Endothelial cell of umbilical vein (primary cell): Measurements from ENCODE around the gene BUB1. TPM values are rescaled to one million over a fixed set of nuclear protein-coding genes. Genes with fewer than 3 reads are reported as not detected.

Source experiments
- BruUV-seq: library from RNA; stranded (reverse); fragments of 400-500 nt; replicated peaks from 2 replicates; lab custom pipeline; 2021; lab: Mats Ljungman, UMichigan
- CTCF ChIA-PET: fragments of 300-600, 350-600 bp; sonication (Branson Sonifier 250); formaldehyde crosslinking; loops from one replicate; lab custom pipeline; 2021; ENCODE audit warnings: antibody characterized with exemption, inconsistent platforms; lab: Charles Lee
- POLR2A ChIA-PET: fragments of 300-600, 350-600 bp; sonication (Branson Sonifier 250); formaldehyde crosslinking; loops from one replicate; lab custom pipeline; 2021; ENCODE audit warnings: antibody characterized with exemption, inconsistent platforms; lab: Charles Lee
- DNase-seq: peaks from one replicate; pipeline ENCODE4 v3.0.0-alpha.2; 2011; ENCODE audit warnings: low read depth, low spot score
- FAIRE-seq: peaks from 2 replicates; lab custom pipeline; 2011; peaks lifted over from hg19 to GRCh38; lab: Jason Lieb, UNC
- H2AFZ ChIP-seq: 2 replicates; pipeline ENCODE4 v1.6.0; 2012; ENCODE audit warnings: low read depth, low read length, control low read depth, inconsistent platforms
- H3K27ac ChIP-seq: 2 replicates; pipeline ENCODE4 v1.5.1; 2011; ENCODE audit warnings: low read depth, mild to moderate bottlenecking, control low read depth, low read length, moderate library complexity; ENCODE audit not compliant: insufficient read depth
- H3K27me3 ChIP-seq, 2 experiments: 2 replicates each; pipeline versions ENCODE4 v1.6.0 to v1.6.1; 2011; ENCODE audit warnings: low read length in 2 of 2, mixed read lengths in 1 of 2; ENCODE audit not compliant: control insufficient read depth in 2 of 2, insufficient read depth in 2 of 2
- H3K36me3 ChIP-seq, 2 experiments: 2 replicates in 1 of 2; 3 replicates in 1 of 2; pipeline ENCODE4 v1.5.1; 2011; ENCODE audit warnings: low read length in 2 of 2, mild to moderate bottlenecking in 1 of 2, moderate library complexity in 1 of 2; ENCODE audit not compliant: control insufficient read depth in 2 of 2, insufficient read depth in 2 of 2; ENCODE audit errors: extremely low read depth in 1 of 2
- H3K4me1 ChIP-seq: 3 replicates; pipeline ENCODE4 v1.5.1; 2011; ENCODE audit warnings: mild to moderate bottlenecking, low read length; ENCODE audit not compliant: control insufficient read depth, insufficient read depth; ENCODE audit errors: extremely low read depth
- H3K4me2 ChIP-seq: 2 replicates; pipeline ENCODE4 v1.6.1; 2011; ENCODE audit warnings: low read length, control low read depth, mixed read lengths; ENCODE audit not compliant: insufficient read depth
- H3K4me3 ChIP-seq, 3 experiments: fragments of 200-600 bp in 1 of 3; sonication (generic), shearing (Covaris generic) in 1 of 3; replicated peaks in 1 of 3; 2 replicates each; pipeline ENCODE4 v1.5.1; 2011 to 2016; ENCODE audit warnings: control low read depth in 3 of 3, low read length in 3 of 3, mild to moderate bottlenecking in 2 of 3, inconsistent platforms in 1 of 3, low read depth in 1 of 3, moderate library complexity in 1 of 3; ENCODE audit not compliant: insufficient read depth in 1 of 3
- H3K79me2 ChIP-seq: 2 replicates; pipeline ENCODE4 v1.6.0; 2012; ENCODE audit warnings: low read length, inconsistent platforms; ENCODE audit not compliant: control insufficient read depth, insufficient read depth
- H3K9ac ChIP-seq: replicated peaks from 2 replicates; pipeline ENCODE3; 2011; ENCODE audit warnings: low read length, control low read depth; ENCODE audit not compliant: insufficient read depth; ENCODE audit errors: extremely low read depth
- H3K9me1 ChIP-seq: replicated peaks from 3 replicates; pipeline ENCODE4 v1.6.0; 2011; ENCODE audit warnings: mild to moderate bottlenecking, low read length; ENCODE audit not compliant: control insufficient read depth, insufficient read depth; ENCODE audit errors: extremely low read depth
- H3K9me3 ChIP-seq: replicated peaks from 2 replicates; pipeline ENCODE4 v1.5.1; 2012; ENCODE audit warnings: low read length, inconsistent platforms; ENCODE audit not compliant: control insufficient read depth, insufficient read depth
- H4K20me1 ChIP-seq: replicated peaks from 2 replicates; pipeline ENCODE3; 2011; ENCODE audit warnings: mild to moderate bottlenecking, low read length; ENCODE audit not compliant: control insufficient read depth, insufficient read depth; ENCODE audit errors: extremely low read depth
- CTCF ChIP-seq, 2 donors: IDR thresholded peaks; 1 replicate in 1 of 2; 2 replicates in 1 of 2; pipeline ENCODE4 v1.5.1; 2011; ENCODE audit warnings: low read length in 2 of 2, mild to moderate bottlenecking in 2 of 2, moderate library complexity in 2 of 2, control low read depth in 1 of 2, inconsistent platforms in 1 of 2, low read depth in 1 of 2; ENCODE audit not compliant: insufficient read depth in 1 of 2; ENCODE audit errors: extremely low read depth in 1 of 2
- EZH2 ChIP-seq: IDR thresholded peaks from 2 replicates; pipeline ENCODE4 v1.6.1; 2012; ENCODE audit warnings: borderline replicate concordance, low read depth, mild to moderate bottlenecking, moderate library complexity, low read length, inconsistent platforms; ENCODE audit not compliant: severe bottlenecking
- FOS ChIP-seq: IDR thresholded peaks from 2 replicates; pipeline ENCODE4 v1.6.1; 2011; ENCODE audit warnings: mild to moderate bottlenecking, low read length, moderate library complexity, borderline replicate concordance; ENCODE audit not compliant: insufficient read depth
- GATA2 ChIP-seq: IDR thresholded peaks from 2 replicates; pipeline ENCODE4 v1.7.0; 2011; ENCODE audit warnings: low read depth, mild to moderate bottlenecking, moderate library complexity, mixed read lengths, low read length; ENCODE audit not compliant: insufficient read length, insufficient read depth
- JUN ChIP-seq: IDR thresholded peaks from 2 replicates; pipeline ENCODE4 v1.6.1; 2011; ENCODE audit warnings: borderline replicate concordance, low read depth; ENCODE audit not compliant: insufficient read length, insufficient read depth
- MAX ChIP-seq: IDR thresholded peaks from 2 replicates; pipeline ENCODE4 v1.6.1; 2011; ENCODE audit not compliant: insufficient read depth, insufficient read length
- MYC ChIP-seq: IDR thresholded peaks from one replicate; pipeline ENCODE4 v1.6.1; 2011; ENCODE audit warnings: mild to moderate bottlenecking, low read depth, low read length
- POLR2A ChIP-seq: IDR thresholded peaks from 2 replicates; pipeline ENCODE4 v1.6.1; 2012; ENCODE audit warnings: low read depth, mild to moderate bottlenecking, control low read depth, low read length
- POLR2AphosphoS5 ChIP-seq: IDR thresholded peaks from 2 replicates; pipeline ENCODE4 v1.6.1; 2012; ENCODE audit warnings: low read depth, mild to moderate bottlenecking, control low read depth, low read length, moderate library complexity; ENCODE audit not compliant: insufficient read depth
- dilution Hi-C: fragments of 300-500 bp; cut with MboI; formaldehyde crosslinking; loops from one replicate; pipeline ENCODE4 v1.15.0; 2019; ENCODE audit warnings: low sequenced_read_pairs; ENCODE audit not compliant: extremely low pct_ligation_motif_present
- intact Hi-C: fragments of 100-400 bp; cut with micrococcal nuclease; formaldehyde crosslinking; loops from one replicate; pipeline ENCODE4 v1.10.0; 2022
- polyA plus RNA-seq, 4 experiments: library from polyadenylated mRNA; depleted of rRNA in 3 of 4; stranded (reverse) in 3 of 4; unstranded in 1 of 4; fragments of >200 nt; gene quantifications; 2 replicates each; pipeline versions ENCODE4 v1.2.1 to v1.2.3, GENCODE V29; 2011 to 2012; ENCODE audit warnings: missing spikeins in 1 of 4
- total RNA-seq: library from RNA; stranded (reverse); gene quantifications from 2 replicates; pipeline ENCODE4 v1.2.3, GENCODE V29; 2021

The BUB1 gene
- total and polyA plus RNA-seq, 2 donors (not counting 3 experiments of a cell fraction or from before 2014, with no cell fraction given) = 16.1 to 66.4 TPM

GRCh38 chr2:110639972-110640371, 37.9 kb downstream of the BUB1 start:
- no peaks in the 10 kb centered on the region for H3K27me3 ChIP-seq
- no peaks in the 10 kb centered on the region for H3K9me1 ChIP-seq
- intact Hi-C loops = no loop called here
- no peak for FAIRE-seq
- TF ChIP-seq CTCF (IDR thresholded peaks at IDR 0.05; ENCODE audit: extremely low read depth in 1 of 2, insufficient read depth in 1 of 2, low read depth in 1 of 2, low read length in 2 of 2) = no peak
- TF ChIP-seq EZH2 = no peak
- TF ChIP-seq GATA2 = no peak
- TF ChIP-seq MYC = no peak
- no peak for TF ChIP-seq POLR2AphosphoS5
- TF ChIP-seq POLR2A = no peak
- TF ChIP-seq MAX = no peak
- no peak for TF ChIP-seq FOS
- TF ChIP-seq JUN = no peak
- H3K9ac ChIP-seq = no peak overlapping the region
- no peak for DNase-seq
- H3K36me3 ChIP-seq = peaks cover 2 to 16% of the 10 kb centered on the region in 2 experiments
- dilution Hi-C loops = no loop called here
- H3K4me1 ChIP-seq = peaks cover 3% of the 10 kb centered on the region
- ChIA-PET POLR2A (no interaction called here), CTCF (no interaction called here)
- H3K4me2 ChIP-seq = no peak overlapping the region
- no peaks in the 10 kb centered on the region for H3K79me2 ChIP-seq
- no peak overlapping the region for H3K4me3 ChIP-seq
- H2AFZ ChIP-seq = no peak overlapping the region
- no peak overlapping the region for H3K27ac ChIP-seq
- no peaks in the 10 kb centered on the region for H4K20me1 ChIP-seq
- no peaks in the 10 kb centered on the region for H3K9me3 ChIP-seq
- no TSS peak for BruUV-seq
